ENCODE measurements around the gene ABCA7. TPM values are rescaled to one million over a fixed set of nuclear protein-coding genes. Genes with fewer than 3 reads are reported as not detected.

Gene ABCA7, protein sequence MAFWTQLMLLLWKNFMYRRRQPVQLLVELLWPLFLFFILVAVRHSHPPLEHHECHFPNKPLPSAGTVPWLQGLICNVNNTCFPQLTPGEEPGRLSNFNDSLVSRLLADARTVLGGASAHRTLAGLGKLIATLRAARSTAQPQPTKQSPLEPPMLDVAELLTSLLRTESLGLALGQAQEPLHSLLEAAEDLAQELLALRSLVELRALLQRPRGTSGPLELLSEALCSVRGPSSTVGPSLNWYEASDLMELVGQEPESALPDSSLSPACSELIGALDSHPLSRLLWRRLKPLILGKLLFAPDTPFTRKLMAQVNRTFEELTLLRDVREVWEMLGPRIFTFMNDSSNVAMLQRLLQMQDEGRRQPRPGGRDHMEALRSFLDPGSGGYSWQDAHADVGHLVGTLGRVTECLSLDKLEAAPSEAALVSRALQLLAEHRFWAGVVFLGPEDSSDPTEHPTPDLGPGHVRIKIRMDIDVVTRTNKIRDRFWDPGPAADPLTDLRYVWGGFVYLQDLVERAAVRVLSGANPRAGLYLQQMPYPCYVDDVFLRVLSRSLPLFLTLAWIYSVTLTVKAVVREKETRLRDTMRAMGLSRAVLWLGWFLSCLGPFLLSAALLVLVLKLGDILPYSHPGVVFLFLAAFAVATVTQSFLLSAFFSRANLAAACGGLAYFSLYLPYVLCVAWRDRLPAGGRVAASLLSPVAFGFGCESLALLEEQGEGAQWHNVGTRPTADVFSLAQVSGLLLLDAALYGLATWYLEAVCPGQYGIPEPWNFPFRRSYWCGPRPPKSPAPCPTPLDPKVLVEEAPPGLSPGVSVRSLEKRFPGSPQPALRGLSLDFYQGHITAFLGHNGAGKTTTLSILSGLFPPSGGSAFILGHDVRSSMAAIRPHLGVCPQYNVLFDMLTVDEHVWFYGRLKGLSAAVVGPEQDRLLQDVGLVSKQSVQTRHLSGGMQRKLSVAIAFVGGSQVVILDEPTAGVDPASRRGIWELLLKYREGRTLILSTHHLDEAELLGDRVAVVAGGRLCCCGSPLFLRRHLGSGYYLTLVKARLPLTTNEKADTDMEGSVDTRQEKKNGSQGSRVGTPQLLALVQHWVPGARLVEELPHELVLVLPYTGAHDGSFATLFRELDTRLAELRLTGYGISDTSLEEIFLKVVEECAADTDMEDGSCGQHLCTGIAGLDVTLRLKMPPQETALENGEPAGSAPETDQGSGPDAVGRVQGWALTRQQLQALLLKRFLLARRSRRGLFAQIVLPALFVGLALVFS (N-terminal part only)
- polyA plus RNA-seq (ENCODE audit: insufficient read length) = 27.8 TPM

DNA sequence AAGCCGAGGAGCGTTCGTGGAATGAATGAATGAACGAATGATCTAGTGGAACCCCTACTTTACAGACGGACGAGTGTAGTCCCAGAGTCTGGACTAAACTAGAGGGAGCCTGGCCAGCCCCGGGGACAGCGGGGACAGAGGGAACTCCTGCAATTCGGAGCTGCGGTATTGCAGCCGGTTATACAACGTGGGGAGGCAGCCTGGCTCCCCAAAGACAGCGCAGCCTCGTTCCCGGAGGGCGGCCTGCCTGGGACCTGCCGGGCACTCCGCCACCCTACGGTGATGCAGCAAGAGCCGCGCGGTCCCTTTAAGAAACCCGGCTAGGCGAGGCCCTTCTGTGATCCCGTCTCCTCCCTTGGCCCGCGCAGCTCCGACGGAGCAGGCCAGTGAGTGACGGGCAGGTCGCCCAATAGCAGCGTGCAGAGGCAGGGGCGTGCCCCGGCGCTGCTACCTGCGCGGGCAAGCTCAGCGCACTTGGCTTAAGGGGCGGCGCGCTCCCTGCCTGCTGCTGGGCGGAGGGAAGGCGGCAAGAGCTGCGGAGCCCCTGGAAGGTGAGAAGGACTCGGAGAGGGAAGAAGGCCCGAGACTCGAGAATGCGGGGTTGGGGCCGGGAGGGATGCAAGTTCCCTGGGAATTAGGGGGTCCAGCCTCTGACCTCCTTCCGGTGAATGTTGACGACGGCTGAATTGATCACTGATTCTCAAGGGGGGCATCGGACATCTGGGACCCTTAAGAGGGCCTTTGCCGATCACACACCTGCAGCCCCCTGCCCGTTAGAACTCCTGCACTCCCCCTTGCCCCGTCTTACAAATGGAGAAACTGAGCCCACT, at the start of gene ABCA7:
Gene ABCA7 (plus strand): TSS at position 462 of the 830 bp plus-strand sequence. CDS start 1,255 bp downstream, outside the sequence.
- DNase-seq = peak; percentile 94

DNA sequence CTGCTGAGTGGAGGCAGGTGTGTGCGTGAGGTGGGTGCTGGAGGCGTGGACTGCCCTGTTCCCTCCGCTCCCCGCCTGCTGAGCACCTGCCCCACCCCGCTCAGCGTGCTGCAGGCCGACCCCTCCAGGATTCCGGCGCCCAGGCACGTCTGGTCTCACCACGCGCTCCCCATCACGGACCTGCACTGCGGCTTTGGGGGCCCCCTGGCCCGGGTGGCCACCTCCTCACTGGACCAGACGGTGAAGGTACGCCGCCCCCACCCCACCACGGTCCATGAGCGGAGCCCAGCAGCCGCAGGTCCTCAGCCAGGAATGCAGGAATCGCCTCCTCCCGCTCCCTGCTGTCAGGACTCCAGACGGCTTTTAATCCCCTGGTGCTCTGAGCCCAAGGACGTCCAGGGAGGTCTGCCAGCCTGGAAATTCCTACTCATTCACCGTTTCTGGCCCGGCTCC, 49.8 kb upstream of the ABCA7 start:
- DNase-seq = no peak

DNA sequence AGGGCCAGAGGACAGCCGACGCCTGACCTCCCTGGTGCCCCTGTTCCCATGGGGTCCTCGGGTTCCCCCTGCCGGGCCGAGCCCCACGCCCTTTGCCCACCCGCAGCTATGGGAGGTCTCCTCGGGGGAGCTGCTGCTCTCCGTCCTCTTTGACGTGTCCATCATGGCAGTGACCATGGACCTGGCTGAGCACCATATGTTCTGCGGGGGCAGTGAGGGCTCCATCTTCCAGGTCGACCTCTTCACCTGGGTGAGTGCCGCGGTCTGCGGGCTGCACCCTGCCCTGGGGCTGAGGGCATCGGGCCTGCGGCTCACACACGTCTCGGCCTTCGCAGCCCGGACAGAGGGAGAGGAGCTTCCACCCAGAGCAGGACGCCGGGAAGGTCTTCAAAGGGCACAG, 49.2 kb upstream of the ABCA7 start:
- DNase-seq = no peak

DNA sequence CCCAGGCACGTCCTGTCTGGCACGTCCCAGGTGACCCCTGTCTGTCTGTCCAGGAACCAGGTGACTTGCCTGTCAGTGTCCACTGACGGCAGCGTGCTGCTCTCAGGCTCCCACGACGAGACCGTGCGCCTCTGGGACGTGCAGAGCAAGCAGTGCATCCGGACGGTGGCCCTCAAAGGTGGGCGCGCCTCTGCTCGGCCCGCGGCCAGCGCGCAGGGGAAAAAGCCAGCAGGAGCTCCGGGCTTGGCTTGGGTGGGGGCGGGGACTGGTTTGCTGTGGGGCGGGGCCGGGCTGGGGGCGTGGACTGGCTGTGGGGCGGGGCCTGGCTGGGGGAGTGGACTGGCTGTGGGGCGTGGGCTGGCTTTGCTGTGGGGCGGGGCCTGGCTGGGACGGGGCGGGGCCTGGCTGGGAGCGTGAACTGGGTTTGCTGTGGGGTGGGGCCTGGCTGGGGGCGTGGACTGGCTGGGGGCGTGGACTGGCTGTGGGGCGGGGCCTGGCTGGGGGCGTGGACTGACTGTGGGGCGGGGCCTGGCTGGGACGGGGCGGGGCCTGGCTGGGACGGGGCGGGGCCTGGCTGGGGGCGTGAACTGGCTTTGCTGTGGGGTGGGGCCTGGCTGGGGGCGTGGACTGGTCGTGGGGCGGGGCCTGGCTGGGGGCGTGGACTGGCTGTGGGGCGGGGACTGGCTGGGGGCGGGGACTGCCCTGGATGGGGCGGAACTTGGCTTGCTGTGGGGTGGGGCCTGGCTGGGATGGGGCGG, 48.6 kb upstream of the ABCA7 start:
- DNase-seq = no peak

DNA sequence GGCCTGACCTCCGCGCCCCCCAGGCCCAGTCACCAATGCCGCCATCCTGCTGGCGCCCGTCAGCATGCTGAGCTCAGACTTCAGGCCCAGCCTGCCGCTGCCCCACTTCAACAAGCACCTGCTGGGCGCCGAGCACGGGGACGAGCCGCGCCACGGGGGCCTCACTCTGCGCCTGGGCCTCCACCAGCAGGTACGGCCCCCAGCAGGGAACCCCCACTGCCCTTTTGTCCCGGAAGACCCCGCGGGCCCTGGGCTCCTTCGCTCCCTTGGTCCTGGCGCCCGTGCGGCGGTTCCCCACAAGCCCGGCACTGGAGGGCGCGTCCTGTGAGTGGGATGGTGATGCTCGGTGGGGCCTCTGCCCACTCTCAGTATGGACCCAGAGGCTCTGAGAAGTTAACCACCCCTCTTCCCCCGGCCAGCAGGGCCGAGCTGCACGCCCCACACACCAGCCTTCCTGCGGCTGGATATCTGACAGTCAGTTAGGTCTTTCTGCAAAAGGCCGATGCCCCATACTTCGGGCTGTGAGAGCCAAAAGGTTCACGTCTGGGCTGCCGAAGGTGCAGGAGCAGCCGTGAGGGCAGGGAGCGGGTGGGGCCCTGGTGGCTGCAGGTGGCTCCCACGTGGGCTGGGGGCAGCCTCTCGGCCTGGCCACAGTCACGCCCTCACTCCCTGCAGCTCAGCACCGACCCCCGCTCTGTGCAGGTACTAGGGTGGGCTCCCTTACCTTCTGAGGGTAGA, 47.8 kb upstream of the ABCA7 start:
- no peak for DNase-seq

DNA sequence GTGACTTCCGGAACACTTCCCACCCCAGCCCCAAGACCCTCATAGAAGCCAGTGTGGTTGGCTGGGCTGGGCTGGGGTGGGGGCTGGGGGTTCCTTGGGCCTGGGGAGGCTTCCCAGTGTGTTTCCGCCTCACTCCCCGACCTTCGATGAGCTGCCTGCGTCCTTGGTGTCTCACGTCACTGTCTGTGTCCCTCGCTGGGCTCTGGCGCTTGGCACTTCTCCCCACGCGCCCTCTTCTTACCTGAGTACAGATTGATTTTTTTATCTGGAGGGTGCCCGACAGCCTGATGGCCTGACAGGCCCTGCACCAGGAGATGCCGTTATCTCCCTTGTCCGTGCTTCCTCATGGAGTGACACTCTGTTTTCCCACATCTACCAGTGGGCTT, 47.2 kb upstream of the ABCA7 start:
- DNase-seq = no peak

DNA sequence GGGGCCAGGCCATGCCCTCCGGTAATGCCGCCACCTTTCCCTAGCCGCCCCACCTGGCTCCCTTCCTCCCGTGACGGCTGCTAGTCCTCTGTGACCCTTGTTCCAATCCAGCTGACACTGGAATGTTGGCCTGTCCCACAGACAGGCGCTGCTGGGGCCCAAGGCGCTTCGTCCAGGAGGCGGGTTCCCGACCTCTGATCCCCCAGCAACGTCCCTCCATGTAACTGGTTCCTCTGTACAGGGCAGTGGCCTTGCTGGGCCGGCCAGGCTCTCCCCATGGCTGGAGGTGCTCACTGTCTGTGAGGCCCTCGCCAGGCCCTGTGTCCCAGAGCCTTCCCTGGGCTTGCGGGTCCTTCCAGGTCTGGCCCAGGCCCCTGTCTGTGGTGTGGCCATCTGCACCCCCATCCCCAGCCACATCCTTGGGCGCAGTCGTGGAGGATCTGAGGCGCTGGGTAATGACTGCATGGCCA, 46.5 kb upstream of the ABCA7 start:
- no peak for DNase-seq

DNA sequence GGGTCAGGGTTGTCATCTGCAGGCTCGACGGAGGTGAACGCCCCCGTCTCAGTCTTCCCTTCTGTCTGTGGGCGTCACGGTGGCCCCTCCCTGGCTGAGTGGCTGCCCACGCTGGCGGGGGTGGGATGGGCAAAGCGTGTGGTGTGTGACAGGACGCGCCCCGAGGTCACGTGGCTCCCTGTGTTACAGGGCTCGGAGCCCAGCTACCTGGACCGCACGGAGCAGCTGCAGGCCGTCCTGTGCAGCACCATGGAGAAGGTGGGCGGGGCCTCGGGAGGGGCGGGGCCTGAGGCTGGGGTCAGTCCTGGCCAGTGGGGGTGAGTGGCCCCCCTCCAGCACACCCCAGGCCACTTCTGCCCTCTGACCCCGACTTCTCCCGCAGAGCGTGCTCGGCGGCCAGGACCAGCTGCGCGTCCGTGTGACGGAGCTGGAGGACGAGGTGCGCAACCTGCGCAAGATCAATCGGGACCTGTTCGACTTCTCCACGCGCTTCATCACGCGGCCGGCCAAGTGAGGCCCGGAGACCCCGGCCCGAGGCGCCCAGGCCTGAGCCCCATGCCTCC, 46.0 kb upstream of the ABCA7 start:
- DNase-seq = no peak

DNA sequence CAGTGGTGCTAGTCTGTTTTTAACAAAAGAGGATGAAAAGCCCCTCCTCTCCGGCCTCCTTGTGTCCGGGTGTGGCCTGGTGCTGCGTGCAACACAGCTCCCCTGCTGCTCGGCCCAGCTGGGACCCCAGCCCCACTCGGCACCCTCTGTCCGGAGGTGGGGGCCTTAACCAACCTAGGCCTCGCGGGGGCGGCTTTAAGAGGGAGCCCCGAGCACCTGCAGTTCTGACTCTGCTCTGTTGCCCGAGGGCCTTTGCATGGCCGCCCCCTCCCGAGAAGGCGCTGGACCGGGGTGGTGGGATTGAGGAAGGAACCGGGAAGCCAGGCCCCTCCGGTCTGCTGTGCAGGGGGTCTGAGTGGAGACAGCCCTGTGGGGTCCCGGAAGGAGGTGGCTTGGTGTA, 45.4 kb upstream of the ABCA7 start:
- no peak for DNase-seq

DNA sequence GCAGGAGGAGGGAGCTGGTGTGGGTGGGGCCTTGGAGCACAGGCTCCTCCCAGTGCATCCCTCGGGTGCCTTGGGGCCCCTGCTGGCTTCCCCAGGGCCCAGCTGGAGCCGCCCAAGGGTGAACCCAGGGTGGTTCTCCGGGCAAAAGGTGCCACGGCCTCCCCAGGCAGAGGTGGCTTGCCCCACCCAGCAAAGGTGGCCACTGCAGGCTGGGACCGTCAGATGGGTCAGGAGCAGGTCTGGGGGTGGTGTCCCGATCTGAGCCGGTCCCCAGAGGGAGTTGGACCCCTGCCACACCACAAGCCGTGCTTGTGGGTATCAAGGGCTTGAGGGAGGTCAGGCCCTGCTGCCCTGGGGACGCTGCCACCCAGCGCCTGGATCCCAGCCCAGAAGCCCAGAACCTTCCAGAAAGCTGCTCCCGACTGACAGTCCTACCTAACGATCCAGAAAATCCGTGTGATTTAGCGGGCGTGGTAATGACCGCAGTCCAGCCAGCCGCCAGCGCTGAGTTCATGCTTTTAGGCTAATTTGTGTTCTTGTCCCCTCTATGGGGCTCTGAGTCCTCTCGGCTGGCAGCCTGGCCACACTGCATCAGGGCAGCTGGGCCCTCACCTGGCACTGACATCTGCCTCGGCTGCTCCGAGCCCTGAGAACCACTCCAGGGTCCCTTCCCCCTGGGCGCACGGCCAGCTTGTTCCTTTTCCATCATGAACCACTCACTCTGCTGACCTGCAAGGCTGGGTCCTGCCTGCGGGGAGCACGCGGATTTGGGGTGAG, 44.7 kb upstream of the ABCA7 start:
- no peak for DNase-seq

DNA sequence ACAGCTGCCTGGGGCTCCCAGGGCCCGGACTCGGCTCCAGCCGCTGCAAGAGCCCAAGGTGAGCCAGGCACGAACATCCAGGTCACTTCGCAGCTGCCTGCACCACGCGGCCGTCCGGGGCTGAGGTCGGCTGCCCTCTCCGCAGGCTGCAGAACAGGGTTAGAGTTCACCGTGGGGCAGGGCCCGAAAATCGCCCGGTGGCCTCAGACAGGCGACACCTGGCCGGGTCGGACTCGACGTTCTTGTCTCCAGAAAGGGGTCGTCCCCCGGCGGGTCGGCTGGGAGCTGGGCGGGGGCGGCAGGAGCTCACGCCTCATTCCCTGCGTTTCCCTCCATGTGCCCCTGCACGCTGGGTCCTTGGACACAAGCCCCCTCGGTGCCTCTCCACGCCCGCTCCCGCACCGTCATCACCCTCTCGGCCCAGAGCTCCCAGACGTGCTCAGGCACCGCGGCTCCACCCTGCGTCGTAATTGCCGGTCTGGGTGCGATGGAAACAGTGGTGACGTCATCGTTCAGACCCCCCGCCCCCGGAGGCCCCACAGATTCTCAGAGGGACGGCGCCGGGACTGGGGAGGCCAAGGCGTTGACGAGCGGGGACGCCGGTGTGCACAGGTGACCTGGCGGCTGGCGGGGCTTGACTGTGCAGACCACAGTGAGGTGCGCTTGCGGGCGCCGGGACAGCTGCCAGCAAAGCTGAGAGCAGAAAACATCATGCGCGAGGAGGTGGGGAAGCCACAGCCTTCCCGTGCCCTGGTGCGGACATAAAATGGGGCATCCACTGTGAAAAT, 43.7 kb upstream of the ABCA7 start:
- DNase-seq = no peak

DNA sequence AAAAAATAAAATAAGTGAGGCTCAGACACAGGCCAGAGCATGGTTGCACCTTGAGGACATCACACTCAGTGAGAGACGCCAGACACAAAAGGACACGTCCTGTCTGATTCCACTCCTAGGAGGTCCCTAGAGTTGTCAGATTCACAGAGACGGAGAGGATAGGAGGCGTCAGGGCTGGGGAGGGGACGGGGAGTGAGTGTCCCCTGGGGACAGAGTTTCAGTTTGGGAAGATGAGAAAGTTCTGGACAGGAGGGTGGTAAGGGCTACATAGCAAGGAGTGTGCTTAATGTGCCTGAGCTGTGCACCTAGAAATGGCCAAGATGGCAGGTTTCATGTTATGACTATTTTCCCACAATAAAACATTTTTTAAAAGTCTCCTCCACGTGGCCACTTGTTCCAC, 41.8 kb upstream of the ABCA7 start:
- DNase-seq = no peak

DNA sequence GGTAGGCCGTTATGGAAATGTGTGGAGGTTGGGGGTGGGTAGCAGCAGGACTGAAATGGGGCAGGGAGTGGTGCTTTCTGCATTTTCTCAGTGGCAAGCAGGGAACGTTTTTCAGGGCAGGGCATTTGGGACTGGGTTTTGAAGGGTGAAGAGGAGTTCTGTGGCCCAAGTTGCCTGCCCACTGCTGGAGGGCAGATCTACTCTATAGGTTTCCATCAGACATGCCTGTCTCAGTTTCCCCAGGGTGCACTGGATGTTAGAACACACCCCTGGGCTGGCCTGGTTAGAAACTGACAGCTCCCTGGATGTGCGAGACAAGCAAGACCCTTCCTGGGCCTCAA, 40.6 kb upstream of the ABCA7 start:
- DNase-seq = no peak

DNA sequence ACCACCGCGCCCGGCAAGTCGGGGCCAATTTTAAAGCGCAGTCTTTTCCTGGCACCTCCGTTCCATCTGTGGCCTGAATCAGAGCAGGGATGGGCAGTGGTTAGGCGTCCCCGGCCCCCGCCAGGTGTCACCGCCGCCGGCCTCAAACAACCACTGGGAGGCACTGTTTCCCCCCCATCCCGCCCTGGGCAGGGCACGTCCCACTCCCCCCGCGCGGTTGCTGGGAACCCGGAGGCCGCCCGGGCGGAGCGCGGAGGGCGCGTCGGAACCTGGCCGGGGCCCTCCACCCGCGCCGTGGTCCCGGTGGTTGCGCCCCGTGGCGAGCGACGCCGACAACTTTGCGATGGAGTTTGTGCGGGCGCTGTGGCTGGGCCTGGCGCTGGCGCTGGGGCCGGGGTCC, 39.8 kb upstream of the ABCA7 start, which contains the start of gene GRIN3B:
Gene GRIN3B (plus strand): TSS at position 325 of the 400 bp plus-strand sequence. CDS start 19 bp downstream, at position 344.
- DNase-seq = no peak

DNA sequence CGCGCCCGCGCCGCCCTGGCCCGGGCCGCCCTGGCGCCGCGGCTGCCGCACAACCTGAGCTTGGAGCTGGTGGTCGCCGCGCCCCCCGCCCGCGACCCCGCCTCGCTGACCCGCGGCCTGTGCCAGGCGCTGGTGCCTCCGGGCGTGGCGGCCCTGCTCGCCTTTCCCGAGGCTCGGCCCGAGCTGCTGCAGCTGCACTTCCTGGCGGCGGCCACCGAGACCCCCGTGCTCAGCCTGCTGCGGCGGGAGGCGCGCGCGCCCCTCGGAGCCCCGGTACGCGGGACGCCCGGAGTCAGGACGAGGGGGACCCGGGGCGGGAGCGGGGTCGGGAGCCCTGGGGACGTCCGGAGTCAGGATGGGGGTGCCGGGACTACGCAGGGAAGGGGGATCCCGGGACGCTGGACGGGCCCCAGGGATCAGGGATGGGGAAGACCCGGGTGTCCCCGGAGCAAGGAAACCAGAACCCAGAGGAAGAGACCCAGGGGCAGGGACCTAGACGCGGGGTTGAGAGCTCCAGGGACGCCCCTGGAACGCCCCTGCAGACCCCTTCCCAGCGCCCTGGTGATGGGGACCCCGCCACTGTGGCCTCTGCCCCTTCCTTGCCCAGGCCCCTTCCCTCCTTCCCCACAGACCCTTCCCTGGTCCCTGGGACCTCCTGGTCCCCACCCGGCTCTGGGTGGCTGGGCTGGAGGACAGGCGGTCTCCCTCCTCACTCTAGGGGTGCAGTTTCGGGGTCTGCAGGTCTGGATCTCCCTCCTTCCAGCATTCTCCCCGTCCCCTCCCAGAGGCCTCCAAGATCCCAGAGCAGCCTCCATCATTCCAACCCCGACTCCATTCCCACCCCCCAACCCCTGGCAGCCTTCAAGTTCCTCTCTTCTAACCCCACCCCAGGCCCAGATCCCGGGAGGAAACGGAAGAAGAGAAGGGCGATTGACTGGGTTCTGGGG, 39.0 kb upstream of the ABCA7 start:
- DNase-seq = no peak

DNA sequence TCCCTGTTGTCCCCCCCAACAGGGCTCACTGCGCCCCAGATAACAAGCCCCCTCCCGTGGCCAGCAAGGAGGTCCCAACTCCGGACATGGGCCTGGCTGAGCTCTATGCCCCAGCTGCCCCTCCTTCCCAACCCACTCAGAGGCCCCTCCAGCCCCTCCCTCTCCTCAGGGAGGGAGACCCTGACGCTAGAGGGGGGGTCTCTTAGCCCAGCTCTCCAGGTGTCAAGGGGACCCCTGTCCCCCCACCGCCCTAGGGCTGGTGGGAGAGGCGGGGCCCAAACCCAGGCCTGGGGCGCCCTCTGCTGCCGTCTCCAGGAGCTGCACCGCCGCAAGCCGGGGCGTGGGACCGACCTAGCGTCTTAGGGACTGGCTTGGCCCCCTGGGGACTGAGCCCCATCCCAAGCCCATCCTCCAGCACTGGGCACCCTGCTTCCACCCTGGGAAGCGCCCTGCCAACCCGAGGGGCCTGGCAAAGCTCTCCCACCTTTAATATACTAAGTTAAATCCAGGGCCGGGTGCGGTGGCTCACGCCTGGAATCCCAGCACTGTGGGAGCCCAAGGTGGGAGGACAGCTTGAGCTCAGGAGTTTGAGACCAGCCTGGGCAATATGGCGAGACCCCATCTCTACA, 38.3 kb upstream of the ABCA7 start:
- no peak for DNase-seq
